Nephron (organoid): Measurements from ENCODE around the gene SMYD3.
A peak's percentile ranks its signal among the peaks of the same experiment; 100 is the strongest.

Experiments used
- H3K27ac Mint-ChIP-seq, 3 experiments: 2 replicates each; pipeline ENCODE4 v1.8.0; 2020; ENCODE audit warnings: mixed read lengths in 3 of 3, mild to moderate bottlenecking in 2 of 3, moderate library complexity in 1 of 3
- H3K27me3 Mint-ChIP-seq: 2 replicates; pipeline ENCODE4 v1.8.0; 2021; ENCODE audit warnings: low read depth, mild to moderate bottlenecking, moderate library complexity, mixed read lengths
- H3K36me3 Mint-ChIP-seq: 2 replicates; pipeline ENCODE4 v1.8.0; 2020; ENCODE audit warnings: low read depth, mixed read lengths
- H3K4me1 Mint-ChIP-seq: 2 replicates; pipeline ENCODE4 v1.8.0; 2020; ENCODE audit warnings: mixed read lengths
- H3K4me3 Mint-ChIP-seq, 3 experiments: 2 replicates each; pipeline ENCODE4 v1.8.0; 2020; ENCODE audit warnings: mild to moderate bottlenecking in 3 of 3, mixed read lengths in 3 of 3, moderate library complexity in 2 of 3
- H3K9me3 Mint-ChIP-seq: 2 replicates; pipeline ENCODE4 v1.8.0; 2020; ENCODE audit warnings: mixed read lengths
- TF ChIP-seq, protein P1 (sequence below), 3 experiments: fragments of 200-600 bp; sonication (generic); IDR thresholded peaks; one replicate each; pipeline ENCODE4 v1.5.0; 2021; ENCODE audit warnings: antibody characterized with exemption in 3 of 3; ENCODE audit not compliant: unreplicated experiment in 3 of 3

The SMYD3 gene

DNA sequence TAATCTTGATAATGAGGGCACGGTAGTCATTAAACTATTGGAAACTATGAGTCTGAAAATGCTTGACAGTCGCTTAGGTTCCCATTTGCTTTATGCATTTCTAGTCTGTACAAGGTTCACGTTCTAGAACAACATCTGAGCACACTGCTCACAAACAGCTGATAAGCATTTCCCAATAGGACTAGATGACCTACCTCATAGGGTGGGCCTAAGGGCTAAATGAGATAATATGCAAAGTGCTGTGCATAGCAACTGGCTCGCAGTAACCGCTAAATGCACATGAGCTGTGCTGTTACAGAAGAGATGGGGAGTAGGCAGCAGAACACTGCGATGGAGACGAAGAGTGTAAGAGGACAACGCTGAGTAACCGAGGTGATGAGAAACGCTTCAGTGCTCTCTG lies 628.0 kb downstream of the SMYD3 start:
- TF ChIP-seq, protein P1, sequence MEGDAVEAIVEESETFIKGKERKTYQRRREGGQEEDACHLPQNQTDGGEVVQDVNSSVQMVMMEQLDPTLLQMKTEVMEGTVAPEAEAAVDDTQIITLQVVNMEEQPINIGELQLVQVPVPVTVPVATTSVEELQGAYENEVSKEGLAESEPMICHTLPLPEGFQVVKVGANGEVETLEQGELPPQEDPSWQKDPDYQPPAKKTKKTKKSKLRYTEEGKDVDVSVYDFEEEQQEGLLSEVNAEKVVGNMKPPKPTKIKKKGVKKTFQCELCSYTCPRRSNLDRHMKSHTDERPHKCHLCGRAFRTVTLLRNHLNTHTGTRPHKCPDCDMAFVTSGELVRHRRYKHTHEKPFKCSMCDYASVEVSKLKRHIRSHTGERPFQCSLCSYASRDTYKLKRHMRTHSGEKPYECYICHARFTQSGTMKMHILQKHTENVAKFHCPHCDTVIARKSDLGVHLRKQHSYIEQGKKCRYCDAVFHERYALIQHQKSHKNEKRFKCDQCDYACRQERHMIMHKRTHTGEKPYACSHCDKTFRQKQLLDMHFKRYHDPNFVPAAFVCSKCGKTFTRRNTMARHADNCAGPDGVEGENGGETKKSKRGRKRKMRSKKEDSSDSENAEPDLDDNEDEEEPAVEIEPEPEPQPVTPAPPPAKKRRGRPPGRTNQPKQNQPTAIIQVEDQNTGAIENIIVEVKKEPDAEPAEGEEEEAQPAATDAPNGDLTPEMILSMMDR (IDR thresholded peaks at IDR 0.05; ENCODE audit: unreplicated experiment in 3 of 3) = no peak
- H3K9me3 Mint-ChIP-seq = peaks cover 1% of the 10 kb centered on the region
- no peak overlapping the region for H3K27ac Mint-ChIP-seq
- H3K36me3 Mint-ChIP-seq = peaks cover 2% of the 10 kb centered on the region
- H3K4me3 Mint-ChIP-seq = no peak overlapping the region
- no peaks in the 10 kb centered on the region for H3K27me3 Mint-ChIP-seq
- peaks cover 24% of the 10 kb centered on the region for H3K4me1 Mint-ChIP-seq

DNA sequence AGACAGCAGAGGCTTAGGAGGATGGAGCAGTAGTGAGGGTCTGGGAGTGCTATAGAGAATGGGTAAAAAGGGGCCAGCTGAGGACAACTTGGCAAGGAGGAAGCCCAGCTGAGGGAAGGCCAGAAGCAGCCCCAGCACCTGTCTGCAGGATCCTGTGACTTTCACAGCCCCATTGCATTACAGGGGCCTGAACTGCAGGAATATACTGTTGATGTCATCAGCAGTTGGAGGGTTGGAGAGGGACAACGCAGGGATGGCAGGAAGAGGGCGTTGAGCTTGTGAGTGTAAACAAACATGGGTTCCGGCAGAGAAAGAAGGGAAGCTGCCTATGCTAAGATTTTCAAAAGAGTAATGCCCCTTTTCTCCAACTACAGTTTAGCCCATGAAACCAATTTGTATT lies 628.5 kb downstream of the SMYD3 start:
- Mint-ChIP-seq H3K27me3 (no peaks in the 10 kb centered on the region), H3K27ac (no peak overlapping the region), H3K4me3 (no peak overlapping the region), H3K4me1 (peaks cover 25% of the 10 kb centered on the region), H3K36me3 (no peaks in the 10 kb centered on the region), H3K9me3 (no peaks in the 10 kb centered on the region)
- TF ChIP-seq, protein P1 (IDR thresholded peaks at IDR 0.05; ENCODE audit: unreplicated experiment in 3 of 3) = no peak

DNA sequence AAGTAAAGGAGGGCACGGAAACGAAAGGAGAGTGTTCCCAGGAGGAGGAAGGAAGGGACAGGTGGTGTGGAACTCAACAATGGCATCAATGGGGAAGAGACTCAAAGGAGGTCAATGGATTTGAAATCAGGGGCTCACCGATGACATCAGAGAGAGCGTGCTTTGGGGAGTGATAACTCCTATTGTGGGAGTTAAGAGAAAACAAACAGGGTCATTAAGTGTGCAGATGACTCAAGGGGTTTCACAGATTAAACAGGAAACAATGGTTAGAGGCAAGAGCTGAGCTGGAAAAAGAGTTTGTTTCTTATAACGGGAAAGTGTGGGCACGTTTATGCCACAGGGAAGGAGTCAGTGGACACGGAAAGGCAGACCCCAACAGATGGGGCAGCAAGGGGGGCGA lies 629.1 kb downstream of the SMYD3 start:
- H3K36me3 Mint-ChIP-seq = no peaks in the 10 kb centered on the region
- TF ChIP-seq, protein P1 (IDR thresholded peaks at IDR 0.05; ENCODE audit: unreplicated experiment in 3 of 3) = no peak
- H3K4me3 Mint-ChIP-seq = no peak overlapping the region
- peaks cover 25% of the 10 kb centered on the region for H3K4me1 Mint-ChIP-seq
- no peaks in the 10 kb centered on the region for H3K9me3 Mint-ChIP-seq
- H3K27ac Mint-ChIP-seq = no peak overlapping the region
- no peaks in the 10 kb centered on the region for H3K27me3 Mint-ChIP-seq

DNA sequence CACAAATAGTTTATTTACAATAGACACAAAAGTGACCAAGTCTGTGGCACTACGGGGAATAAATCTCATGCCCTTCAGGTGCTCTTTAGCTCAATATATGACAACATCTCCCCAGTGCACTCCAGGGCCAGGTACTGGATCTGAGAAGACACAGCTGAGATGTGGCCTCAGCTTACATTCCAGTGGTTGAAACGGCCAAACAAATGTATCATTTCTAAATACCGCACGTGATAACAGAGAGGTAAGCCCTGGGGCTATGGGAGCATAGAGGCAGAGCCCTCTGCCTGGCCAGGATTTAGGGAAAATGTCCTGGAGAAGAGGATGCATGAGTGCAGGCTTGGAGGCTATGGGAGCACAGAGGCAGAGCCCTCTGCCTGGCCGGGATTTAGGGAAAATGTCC lies 630.5 kb downstream of the SMYD3 start:
- H3K27ac Mint-ChIP-seq = peak overlapping the region; percentile 94 to 98 (median 97)

DNA sequence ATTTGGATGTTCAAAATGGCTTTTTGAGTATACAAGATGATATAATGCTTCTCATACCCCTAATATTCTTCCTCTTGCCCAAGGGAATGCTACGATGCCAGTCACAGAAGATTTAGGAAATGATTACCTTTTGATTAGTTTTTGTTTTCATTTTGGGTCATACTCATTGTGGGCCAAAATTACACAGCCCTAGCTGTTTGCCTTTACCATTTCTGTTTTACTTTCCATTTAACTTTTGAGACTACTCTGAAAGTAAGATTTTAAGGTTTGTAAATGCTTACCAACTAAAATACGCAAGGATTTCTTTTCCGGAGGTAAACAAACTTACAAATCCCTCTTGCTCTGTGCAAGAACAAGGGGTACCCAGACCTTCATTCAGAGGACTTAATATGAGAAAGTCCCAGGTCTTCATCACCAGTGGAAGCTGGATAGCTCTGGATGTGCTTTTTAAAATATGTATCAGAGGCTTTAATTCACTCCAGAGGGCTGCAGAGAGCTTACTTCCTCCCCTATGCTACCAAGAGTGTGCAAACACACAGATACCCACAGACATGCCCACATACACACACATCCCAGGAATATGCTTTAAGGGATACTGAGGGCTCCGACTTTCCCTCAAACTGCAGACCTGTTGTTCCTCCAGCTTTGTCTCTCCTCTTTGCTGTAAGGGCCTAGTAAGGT lies 631.4 kb downstream of the SMYD3 start:
- H3K4me3 Mint-ChIP-seq = no peak overlapping the region
- TF ChIP-seq, protein P1 (IDR thresholded peaks at IDR 0.05; ENCODE audit: unreplicated experiment in 3 of 3) = no peak
- no peaks in the 10 kb centered on the region for H3K36me3 Mint-ChIP-seq
- peaks cover 43% of the 10 kb centered on the region for H3K4me1 Mint-ChIP-seq
- H3K9me3 Mint-ChIP-seq = no peaks in the 10 kb centered on the region
- peak overlapping the region; percentile 94 to 98 (median 97) for H3K27ac Mint-ChIP-seq
- peaks cover 6% of the 10 kb centered on the region for H3K27me3 Mint-ChIP-seq

More for the DNA sequence above, 630.5 kb downstream of the SMYD3 start:
- Mint-ChIP-seq H3K4me1 (peaks cover 34% of the 10 kb centered on the region), H3K9me3 (no peaks in the 10 kb centered on the region), H3K36me3 (no peaks in the 10 kb centered on the region), H3K27me3 (peaks cover 6% of the 10 kb centered on the region), H3K4me3 (no peak overlapping the region)
- TF ChIP-seq, protein P1 (IDR thresholded peaks at IDR 0.05; ENCODE audit: unreplicated experiment in 3 of 3) = no peak
